HFF-Myc (cell line): ENCODE data around the gene EN1.

Experiments used
- DNase-seq: peaks from one replicate; pipeline ENCODE4 v3.0.0-alpha.2; 2011; ENCODE audit warnings: low read depth; ENCODE audit errors: extremely low read depth
- H3K4me3 ChIP-seq: replicated peaks from 2 replicates; pipeline ENCODE4 v1.5.1; 2011; ENCODE audit warnings: low read depth, mild to moderate bottlenecking, control low read depth, low read length
- CTCF ChIP-seq: IDR thresholded peaks from 2 replicates; pipeline ENCODE4 v1.5.1; 2012; ENCODE audit warnings: mild to moderate bottlenecking, low read depth, low read length, control low read depth; ENCODE audit errors: missing control alignments

EN1 gene

GRCh38 chr2:118832071-118832790 lies 15.2 kb downstream of the EN1 start:
- no peak overlapping the region for H3K4me3 ChIP-seq
- TF ChIP-seq CTCF: no peak
- no peak for DNase-seq

GRCh38 chr2:118830881-118831280 lies 16.6 kb downstream of the EN1 start:
- no peak for DNase-seq
- no peak overlapping the region for H3K4me3 ChIP-seq
- no peak for TF ChIP-seq CTCF

- H3K4me3 ChIP-seq: no peak overlapping the region
Observed at GRCh38 chr2:118830118-118830517, 17.3 kb downstream of the EN1 start.

GRCh38 chr2:118826093-118826492 lies 21.4 kb downstream of the EN1 start:
- no peak for DNase-seq
- no peak for TF ChIP-seq CTCF
- H3K4me3 ChIP-seq: no peak overlapping the region

More at GRCh38 chr2:118830118-118830517, 17.3 kb downstream of the EN1 start:
- no peak for TF ChIP-seq CTCF
- no peak for DNase-seq

- no peak overlapping the region for H3K4me3 ChIP-seq
- DNase-seq: no peak
- no peak for TF ChIP-seq CTCF
Observed at GRCh38 chr2:118823633-118824032, 23.8 kb downstream of the EN1 start.

- TF ChIP-seq CTCF: no peak
Observed at GRCh38 chr2:118822572-118822971, 24.9 kb downstream of the EN1 start.

GRCh38 chr2:118822015-118822414 lies 25.4 kb downstream of the EN1 start:
- no peak for DNase-seq
- no peak for TF ChIP-seq CTCF
- H3K4me3 ChIP-seq: no peak overlapping the region

More at GRCh38 chr2:118822572-118822971, 24.9 kb downstream of the EN1 start:
- H3K4me3 ChIP-seq: no peak overlapping the region
- no peak for DNase-seq
